NCI-H345 treated with DMSO at 0.1 percent for 48 hours (cell line): ENCODE results near the gene KRT16.
"Not testable (repeated sequence)": the region's sequence is repeated elsewhere in the genome, so short reads cannot be mapped to it uniquely, and the experiment has no call there.

Experiments
- DNase-seq: peaks from one replicate; lab custom pipeline; 2025; ENCODE audit not compliant: unreplicated experiment; lab: John Stamatoyannopoulos, UW

The KRT16 gene

GRCh38 chr17:41612376-41613160, at the start of gene KRT16:
TSS of gene KRT16 (minus strand) at chr17:41612767. CDS start at chr17:41612688, 79 bp downstream.
- not testable (repeated sequence) for DNase-seq

DNA sequence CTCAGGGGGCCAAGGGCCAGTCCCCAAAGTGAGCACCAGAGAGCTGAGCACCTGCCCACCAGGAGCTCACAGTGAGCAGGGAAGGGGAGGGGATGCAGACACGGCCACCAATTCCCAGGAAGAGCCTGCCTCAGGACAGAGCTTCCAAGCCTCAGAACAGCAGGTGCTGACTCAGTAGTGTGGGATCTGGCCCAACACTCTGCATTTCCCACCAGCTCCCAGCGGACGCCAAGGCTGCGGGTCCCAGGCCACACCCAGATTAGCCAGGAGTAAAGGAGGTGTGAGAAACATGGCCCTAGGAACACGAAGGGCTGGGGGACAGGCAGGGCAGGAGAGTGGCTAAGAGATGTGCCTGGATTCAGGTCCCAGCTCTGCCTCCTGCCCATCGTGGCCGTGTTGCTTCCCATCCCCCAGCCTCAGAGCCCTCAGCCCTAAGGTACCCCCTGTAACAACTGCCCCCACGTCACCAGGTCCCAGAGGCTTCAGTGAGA, 47.7 kb upstream of the KRT16 start:
- DNase-seq: no peak

GRCh38 chr17:41659427-41660212, 47.1 kb upstream of the KRT16 start:
- DNase-seq: no peak

DNA sequence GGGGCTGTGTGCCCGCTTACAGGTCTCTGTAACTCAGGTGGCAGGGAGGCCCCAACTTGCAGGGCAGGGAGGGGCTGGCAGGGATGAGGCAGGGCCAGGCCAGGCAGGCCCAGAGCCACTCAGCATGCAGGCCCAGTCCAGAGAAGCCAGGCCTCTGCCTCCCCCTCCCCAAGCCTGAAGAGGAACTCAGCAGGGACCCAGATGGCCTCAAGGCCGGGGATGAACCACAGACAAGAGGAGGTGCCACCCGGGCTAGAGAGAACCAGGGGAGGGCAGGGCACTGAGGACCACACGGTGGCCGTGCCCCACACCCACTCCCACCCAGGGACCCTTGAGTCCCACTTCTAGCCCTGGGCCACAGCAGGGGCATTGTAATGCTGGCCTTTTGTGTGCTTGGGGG, 46.3 kb upstream of the KRT16 start:
- no peak for DNase-seq

- no peak for DNase-seq
Measured at GRCh38 chr17:41657936-41658335, 45.4 kb upstream of the KRT16 start.

DNA sequence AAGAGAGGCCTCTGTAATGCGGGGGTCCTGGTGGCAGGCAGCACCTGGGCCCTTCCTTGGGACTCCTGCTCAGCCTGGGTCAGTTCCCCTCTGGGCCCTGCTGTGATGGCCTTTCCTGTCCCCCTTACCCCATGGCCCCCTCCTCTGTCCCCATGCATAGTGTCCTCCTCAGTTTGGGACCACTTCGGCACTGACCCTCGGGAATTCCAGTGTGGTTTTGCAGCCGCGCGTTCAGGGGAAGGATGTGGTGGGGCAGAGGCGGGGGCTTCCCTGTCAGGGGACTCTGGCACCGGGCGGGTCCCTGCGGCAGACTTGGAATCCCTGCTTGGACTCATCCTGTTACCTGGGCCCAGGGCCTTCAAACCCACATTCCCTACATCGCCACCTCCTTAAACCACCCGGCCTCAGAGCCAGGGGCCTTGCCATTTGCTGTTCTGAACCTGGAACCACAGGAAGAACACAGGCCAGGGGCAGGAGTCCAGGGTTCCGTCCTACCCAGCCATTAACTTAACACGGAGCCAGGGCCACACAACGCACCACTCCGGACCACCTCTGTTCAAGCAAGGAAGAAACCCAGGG, 44.7 kb upstream of the KRT16 start:
- no peak for DNase-seq

DNA sequence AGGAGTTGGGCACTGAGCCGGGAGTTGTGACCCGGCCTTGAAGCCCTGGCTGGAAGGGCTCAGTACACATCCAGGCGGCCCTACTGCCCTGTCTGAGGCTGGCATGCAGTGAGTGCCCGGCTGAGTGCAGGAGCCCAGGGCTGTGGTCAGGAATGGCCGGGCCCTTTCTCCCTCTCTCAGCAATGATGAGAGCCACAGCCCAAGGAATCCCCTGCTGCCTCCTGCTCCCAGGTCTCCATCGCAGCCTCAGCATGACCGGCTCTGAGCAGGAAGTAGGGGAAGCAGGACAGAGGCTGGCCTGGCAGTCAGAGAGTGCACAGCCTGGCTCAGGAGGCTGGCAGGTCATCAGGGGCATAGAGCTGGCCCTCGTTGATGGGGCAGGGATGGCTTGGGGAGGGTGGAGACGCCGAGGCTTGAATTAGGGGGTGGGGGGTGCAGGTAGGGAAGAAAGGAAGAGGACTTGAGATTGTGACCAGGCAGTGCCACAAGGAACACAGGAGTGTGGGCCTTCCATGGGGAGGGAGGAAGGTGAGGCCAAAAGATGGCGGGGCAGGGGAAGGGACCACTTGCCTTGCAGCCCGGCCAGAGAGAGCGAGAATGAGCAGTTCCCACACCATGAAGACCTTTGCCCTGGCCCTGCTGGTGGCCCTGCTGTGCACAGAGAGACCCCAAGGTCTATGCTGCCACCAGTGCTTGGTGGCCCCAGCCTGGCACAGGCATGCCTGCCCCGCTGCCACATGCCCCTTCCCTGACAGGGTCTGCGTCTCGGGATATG, 43.9 kb upstream of the KRT16 start:
- no peak for DNase-seq

- DNase-seq: no peak
Measured at GRCh38 chr17:41655611-41656111, 43.1 kb upstream of the KRT16 start.

DNA sequence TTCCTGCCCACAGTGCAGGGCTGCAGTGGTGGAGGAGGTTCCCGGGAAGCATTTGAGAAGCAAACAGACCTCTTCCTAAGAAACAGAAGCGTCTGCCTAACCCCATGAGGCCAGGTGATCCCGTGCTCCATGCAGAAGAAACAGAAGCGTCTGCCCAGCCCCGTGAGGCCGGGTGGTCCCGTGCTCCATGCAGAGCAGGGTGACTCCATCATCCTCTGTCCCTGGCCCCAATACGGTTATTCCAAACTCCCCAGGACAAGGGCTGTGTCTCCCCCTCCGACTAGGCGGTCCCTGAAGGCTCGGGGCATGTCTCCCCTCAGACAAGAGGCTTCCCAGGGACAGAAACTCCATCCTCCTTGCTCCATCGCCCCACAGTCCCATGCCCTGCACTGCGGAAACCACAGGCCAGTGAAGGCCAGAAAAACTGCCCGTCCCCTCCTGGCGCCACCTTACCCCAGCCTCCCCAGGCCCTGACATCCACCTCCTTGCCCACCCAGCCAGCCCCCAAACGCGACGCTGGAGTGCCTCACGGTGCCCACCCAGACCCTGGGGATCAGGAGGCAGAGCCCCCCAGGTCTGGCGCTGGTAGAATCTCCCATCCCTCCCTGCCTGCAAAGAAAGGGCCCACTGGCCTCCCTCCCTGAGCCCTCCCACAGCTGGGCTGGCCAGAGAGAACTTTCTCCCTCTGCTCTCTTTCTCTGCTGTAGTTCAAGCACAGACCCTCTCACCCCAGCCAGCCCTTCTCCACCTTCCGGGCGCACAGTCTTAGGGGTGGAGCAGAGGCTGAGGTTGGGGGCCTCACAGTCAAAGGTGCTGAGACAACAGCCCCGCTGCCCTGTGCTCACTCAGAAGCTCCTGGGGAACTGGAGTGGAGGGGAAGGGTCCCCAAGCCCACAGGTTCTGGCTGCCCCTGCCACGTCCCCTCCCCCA, 42.4 kb upstream of the KRT16 start:
- DNase-seq: no peak

DNA sequence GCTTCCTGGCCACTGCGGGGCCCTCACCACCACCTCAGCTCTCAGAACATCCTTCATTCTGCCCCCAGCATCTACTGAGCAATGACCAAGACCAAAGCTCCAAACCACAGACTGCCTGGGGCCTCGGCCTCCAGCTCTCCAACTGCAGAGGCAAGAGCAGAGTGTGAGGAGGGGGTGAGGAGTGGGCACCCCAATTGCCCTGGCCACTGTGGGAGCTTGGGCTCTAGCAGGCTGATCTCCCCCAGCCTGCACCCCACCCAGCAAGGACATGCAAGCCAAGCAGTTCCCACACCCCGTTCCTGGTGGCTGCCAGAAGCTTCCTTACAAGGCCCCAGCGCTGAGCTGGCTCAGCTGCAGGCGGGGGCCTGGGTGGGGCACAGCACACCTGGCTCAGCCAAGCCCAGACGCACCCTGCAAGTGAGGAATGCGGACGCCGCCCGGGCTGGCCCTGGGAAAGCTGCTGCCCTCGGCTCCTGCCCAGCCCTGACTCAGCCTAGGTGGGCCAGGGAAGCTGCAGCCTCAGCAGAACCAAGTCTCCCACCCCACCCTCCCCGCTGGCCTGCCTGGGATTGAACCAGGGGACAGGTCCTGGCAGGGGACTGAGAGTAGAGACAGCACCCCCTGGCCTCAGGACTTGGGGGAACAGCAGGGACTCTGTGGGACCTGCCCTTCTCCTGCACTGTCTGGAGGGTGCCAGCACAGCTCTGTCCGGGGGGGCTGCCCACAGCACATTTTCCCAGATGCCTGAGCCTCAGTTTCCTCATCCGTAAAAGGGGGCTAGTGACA, 41.5 kb upstream of the KRT16 start:
- no peak for DNase-seq

GRCh38 chr17:41653421-41653820, 40.9 kb upstream of the KRT16 start:
- DNase-seq: no peak

- no peak for DNase-seq
Measured at GRCh38 chr17:41652461-41652970, 39.9 kb upstream of the KRT16 start.

DNA sequence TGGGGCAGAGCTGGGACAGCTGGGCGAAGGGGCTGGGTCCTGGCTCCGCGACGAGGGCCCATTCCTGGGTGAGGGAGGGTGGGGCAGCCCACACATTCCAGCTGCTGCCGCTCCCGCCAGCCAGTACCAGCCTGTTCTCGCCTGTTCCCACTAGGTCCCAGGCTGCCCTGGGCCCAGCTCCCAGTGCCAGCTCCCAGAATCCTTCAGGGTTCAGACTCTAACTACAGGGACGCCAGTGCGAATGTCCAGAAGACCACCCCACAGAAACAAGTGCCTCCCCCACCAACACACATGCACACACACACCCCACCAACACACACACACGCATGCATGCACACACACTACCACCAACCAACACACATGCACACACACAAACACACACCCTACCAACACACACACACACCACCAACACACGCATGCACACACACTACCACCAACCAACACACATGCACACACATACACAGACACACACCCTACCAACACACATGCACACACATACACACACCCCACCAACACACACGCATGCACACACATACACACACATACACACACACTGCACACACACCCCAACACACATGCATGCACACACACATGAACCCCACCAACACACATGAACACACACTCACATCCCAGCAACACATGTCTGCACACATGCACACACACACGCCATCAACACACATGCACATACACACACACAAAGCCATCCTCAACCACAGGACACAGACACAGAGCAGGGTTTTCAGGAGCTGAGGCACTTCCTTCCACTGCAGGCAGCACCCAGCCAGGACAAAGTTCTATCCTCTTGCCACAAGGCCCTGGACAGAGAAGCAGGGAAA, 39.3 kb upstream of the KRT16 start:
- no peak for DNase-seq

DNA sequence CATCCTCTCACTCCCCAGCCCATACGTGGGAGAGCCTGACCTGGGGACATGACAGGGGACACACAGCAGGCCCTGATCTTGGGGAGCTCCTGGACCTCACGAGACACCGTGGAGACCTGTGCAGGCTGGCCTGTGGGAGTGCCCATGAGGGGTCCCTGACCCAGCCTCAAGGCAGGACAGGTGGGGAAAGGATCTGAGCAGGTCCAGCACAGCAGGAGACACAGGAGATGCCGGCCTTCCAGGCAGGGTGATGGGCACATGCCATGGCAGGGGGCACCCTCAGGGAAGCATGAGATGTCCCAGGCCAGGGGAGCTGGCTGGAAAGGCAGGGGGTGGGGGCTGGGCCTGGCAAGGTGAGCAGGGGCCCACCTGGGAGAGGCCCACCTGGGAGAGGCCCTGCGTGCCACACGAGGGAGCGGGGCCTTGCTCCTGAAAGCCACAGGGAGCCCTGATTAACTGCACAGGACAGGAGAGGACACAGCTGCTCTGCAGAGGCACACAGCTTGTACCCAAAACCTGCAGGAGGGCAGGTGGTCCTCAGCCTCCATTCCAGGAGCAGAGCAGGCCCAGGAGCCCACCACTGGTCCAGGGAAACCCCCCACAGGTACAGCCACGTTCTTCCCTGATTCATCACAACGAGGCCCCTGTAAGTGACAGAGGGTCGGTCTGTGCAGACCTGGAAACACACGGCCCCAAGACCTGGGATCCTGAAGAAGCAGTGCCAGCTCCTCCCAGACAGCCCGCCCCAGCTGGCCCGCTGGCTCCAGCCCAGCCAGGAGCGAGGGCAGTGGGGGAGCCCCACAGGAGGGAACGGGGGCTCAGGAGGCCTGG, 38.4 kb upstream of the KRT16 start:
- no peak for DNase-seq

GRCh38 chr17:41649923-41650519, 37.5 kb upstream of the KRT16 start:
- no peak for DNase-seq

DNA sequence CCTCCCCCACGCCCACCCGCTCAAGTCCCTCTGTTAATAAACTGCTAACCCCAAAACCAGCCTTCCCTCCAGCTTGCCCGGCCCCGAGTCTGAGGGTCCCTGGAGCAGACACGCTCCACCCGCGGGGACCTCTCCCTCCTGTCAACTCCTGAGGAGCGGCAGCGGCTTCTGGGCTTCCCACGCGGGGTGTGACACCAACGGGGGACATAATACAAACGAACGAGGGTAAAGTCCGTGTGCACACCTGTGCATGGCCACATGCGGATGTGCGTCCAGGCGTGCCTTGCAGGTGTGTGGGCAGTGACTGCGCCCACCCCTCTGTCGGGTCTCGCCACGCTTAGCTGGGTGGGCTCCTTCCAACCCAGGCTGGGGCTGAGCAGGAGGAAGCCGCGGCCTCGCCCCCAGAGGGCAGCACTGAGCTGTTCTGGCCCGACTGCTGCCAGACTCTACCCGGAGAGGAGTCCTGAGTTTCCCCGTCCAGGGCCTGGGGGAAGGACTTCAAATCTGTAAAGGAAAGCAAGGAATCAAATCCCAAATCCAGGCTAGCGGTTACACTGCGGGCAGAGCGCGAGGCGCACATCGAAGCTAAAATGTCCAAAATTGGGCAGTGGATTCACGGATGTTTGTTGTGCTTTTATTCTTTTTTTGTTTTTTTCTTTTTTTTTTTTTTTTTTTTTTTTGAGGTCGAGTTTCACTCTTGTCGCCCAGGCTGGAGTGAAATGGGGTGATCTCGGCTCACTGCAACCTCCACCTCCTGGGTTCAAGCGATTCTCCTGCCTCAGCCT, 36.0 kb upstream of the KRT16 start:
- DNase-seq: peak; percentile 68
